Measurements from ENCODE around the gene DALRD3. TPM values are rescaled to one million over a fixed set of nuclear protein-coding genes. Genes with fewer than 3 reads are reported as not detected.

Gene DALRD3
- total RNA-seq, 1 donor from 2014 or later: 18.5 TPM

DNA sequence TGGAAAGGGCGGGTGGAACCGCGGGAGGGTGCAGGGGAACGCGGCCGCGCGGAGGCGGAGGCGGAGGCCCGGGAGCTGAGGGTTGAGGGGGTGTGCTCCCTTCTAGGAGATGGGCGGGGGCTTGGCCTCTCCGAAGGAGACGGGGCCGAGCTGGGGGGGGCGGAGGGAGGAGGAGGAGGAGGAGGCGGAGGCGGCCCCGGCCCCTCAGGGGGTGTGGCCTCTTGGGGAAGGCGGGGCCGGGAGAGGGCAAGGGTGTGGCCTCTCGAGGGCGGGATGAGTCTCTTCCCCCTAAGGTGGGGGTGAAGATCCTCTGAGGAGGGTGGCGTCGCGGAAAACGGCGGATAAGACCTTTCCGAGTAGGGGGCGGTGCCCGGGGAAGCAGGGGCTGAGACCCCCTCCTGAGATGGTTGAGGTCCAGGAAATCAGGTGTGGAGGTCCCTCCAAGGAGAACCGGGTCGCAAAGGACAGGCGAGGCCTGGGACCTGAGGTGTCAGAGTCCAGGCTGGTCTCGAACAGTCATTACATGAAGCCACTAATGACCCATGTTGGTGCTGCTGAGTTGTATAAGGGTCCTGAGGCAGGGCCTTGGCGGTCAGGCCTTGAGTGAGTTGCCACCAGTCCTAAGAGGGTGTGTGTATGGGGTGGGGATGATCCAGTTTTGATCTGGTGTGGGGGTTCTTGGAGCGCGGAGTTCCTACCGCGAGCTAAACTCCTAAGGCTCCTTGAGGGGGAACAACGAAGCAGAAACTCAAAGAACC is 10.4 kb downstream of the DALRD3 start:
- H3K4me3 Mint-ChIP-seq (ENCODE audit: unreplicated experiment): peak overlapping the region; percentile 97
- Histone ChIP-seq H3K79me2 (ENCODE audit: insufficient read depth, low read length) (peaks cover 66% of the 10 kb centered on the region), H3K4me3 (ENCODE audit: insufficient read depth, low read depth, low read length) (peak overlapping the region; percentile 80), H3K9ac (ENCODE audit: low read length) (peak overlapping the region; percentile 99), H3K27me3 (ENCODE audit: insufficient read depth, low read length) (no peaks in the 10 kb centered on the region), H3K9me3 (ENCODE audit: insufficient read depth, low read depth, low read length) (no peaks in the 10 kb centered on the region), H3K4me1 (ENCODE audit: insufficient read depth, low read length) (peaks cover 16% of the 10 kb centered on the region), H4K20me1 (ENCODE audit: insufficient read depth, low read length) (peaks cover 43% of the 10 kb centered on the region), H3K4me2 (ENCODE audit: low read length) (peak overlapping the region; percentile 98), H3K36me3 (ENCODE audit: insufficient read depth, low read length) (peaks cover 10% of the 10 kb centered on the region), H3K27ac (ENCODE audit: low read depth, low read length) (peak overlapping the region; percentile 98), H2AFZ (ENCODE audit: low read depth, low read length) (peak overlapping the region; percentile 91)
- peaks cover 13% of the 10 kb centered on the region for H3K36me3 Mint-ChIP-seq (ENCODE audit: low read depth, unreplicated experiment)
- no peaks in the 10 kb centered on the region for H3K9me3 Mint-ChIP-seq (ENCODE audit: unreplicated experiment)
- peak; percentile 57 for DNase-seq (ENCODE audit: low read depth)
- TF ChIP-seq, protein P1, sequence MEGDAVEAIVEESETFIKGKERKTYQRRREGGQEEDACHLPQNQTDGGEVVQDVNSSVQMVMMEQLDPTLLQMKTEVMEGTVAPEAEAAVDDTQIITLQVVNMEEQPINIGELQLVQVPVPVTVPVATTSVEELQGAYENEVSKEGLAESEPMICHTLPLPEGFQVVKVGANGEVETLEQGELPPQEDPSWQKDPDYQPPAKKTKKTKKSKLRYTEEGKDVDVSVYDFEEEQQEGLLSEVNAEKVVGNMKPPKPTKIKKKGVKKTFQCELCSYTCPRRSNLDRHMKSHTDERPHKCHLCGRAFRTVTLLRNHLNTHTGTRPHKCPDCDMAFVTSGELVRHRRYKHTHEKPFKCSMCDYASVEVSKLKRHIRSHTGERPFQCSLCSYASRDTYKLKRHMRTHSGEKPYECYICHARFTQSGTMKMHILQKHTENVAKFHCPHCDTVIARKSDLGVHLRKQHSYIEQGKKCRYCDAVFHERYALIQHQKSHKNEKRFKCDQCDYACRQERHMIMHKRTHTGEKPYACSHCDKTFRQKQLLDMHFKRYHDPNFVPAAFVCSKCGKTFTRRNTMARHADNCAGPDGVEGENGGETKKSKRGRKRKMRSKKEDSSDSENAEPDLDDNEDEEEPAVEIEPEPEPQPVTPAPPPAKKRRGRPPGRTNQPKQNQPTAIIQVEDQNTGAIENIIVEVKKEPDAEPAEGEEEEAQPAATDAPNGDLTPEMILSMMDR (IDR thresholded peaks at IDR 0.05; ENCODE audit: insufficient read depth, low read depth, low read length): no peak
- no peaks in the 10 kb centered on the region for H3K27me3 Mint-ChIP-seq (ENCODE audit: low read depth, unreplicated experiment)
- FAIRE-seq: no peak
- peak overlapping the region; percentile 99 for H3K27ac Mint-ChIP-seq (ENCODE audit: unreplicated experiment)
- peaks cover 8% of the 10 kb centered on the region for H3K4me1 Mint-ChIP-seq (ENCODE audit: low read depth, unreplicated experiment)

- Mint-ChIP-seq H3K4me1 (ENCODE audit: low read depth, unreplicated experiment) (peaks cover 8% of the 10 kb centered on the region), H3K36me3 (ENCODE audit: low read depth, unreplicated experiment) (peaks cover 8% of the 10 kb centered on the region), H3K27me3 (ENCODE audit: low read depth, unreplicated experiment) (no peaks in the 10 kb centered on the region), H3K4me3 (ENCODE audit: unreplicated experiment) (peak within 1 kb of the TSS; percentile 97), H3K9me3 (ENCODE audit: unreplicated experiment) (no peaks in the 10 kb centered on the region), H3K27ac (ENCODE audit: unreplicated experiment) (peak within 1 kb of the TSS; percentile 99)
- Histone ChIP-seq H3K4me3 (ENCODE audit: insufficient read depth, low read depth, low read length) (peak within 1 kb of the TSS; percentile 80), H3K9me3 (ENCODE audit: insufficient read depth, low read depth, low read length) (no peaks in the 10 kb centered on the region), H4K20me1 (ENCODE audit: insufficient read depth, low read length) (peaks cover 36% of the 10 kb centered on the region), H3K4me1 (ENCODE audit: insufficient read depth, low read length) (peaks cover 16% of the 10 kb centered on the region), H3K27ac (ENCODE audit: low read depth, low read length) (peak within 1 kb of the TSS; percentile 98), H3K27me3 (ENCODE audit: insufficient read depth, low read length) (no peaks in the 10 kb centered on the region), H3K79me2 (ENCODE audit: insufficient read depth, low read length) (peaks cover 59% of the 10 kb centered on the region), H2AFZ (ENCODE audit: low read depth, low read length) (peak within 1 kb of the TSS; percentile 91), H3K4me2 (ENCODE audit: low read length) (peak within 1 kb of the TSS; percentile 98), H3K9ac (ENCODE audit: low read length) (peak within 1 kb of the TSS; percentile 99), H3K36me3 (ENCODE audit: insufficient read depth, low read length) (peaks cover 3% of the 10 kb centered on the region)
- TF ChIP-seq, protein P1 (IDR thresholded peaks at IDR 0.05; ENCODE audit: insufficient read depth, low read depth, low read length): no peak
- TF ChIP-seq EZH2 (IDR thresholded peaks at IDR 0.05; ENCODE audit: insufficient read depth, low read length): no peak
- FAIRE-seq: no peak
- DNase-seq (ENCODE audit: low read depth): peak; percentile 94
Measured at GRCh38 chr3:49007068-49007770, 11.2 kb downstream of the DALRD3 start, which contains the start of gene WDR6. WDR6 (plus strand) TSS chr3:49007391; CDS start chr3:49007432, 41 bp downstream.

Measured in astrocyte (in vitro differentiated cells and primary cell).